NB4 (cell line): ENCODE measurements around the gene GAS6.

Experiments
- DNase-seq: peaks from one replicate; pipeline ENCODE4 v3.0.0; 2010; ENCODE audit warnings: low read depth
- H3K4me3 ChIP-seq: one replicate; pipeline ENCODE4 v1.5.1; 2011; ENCODE audit warnings: mild to moderate bottlenecking, low read depth, low read length, moderate library complexity
- MYC ChIP-seq: IDR thresholded peaks from 2 replicates; pipeline ENCODE4 v1.6.1; 2011; ENCODE audit warnings: low read depth, low read length
- POLR2A ChIP-seq: IDR thresholded peaks from 2 replicates; pipeline ENCODE4 v1.6.1; 2011; ENCODE audit warnings: mild to moderate bottlenecking; ENCODE audit not compliant: insufficient read length; ENCODE audit errors: extremely low read depth
- TF ChIP-seq, protein P1 (sequence below): IDR thresholded peaks from 2 replicates; pipeline ENCODE4 v1.6.1; 2011; ENCODE audit warnings: low read depth, low read length
- TF ChIP-seq, protein P2 (sequence below): IDR thresholded peaks from one replicate; pipeline ENCODE4 v1.5.1; 2012; ENCODE audit warnings: low read depth, low read length

Gene GAS6

DNA sequence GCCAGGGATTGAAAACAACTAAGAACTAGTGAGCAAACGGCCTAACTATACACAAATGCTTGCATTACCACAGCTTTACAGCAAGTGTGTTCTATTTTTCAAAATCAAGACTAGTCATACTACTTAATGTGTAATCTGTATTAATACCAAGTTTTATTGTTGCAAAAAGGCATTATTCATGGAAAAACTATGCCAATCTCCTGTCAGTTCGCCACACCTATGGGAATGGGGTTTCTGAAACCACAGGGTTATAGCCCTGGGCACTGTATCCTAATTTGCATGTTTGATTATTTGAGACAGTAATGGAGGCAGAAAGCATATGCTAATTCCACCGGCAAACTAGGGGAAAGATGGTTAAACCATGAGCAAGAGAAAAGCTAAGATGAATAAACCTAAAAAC, 14.3 kb downstream of the GAS6 start:
- TF ChIP-seq POLR2A (no peak), MYC (no peak)
- TF ChIP-seq, protein P1, sequence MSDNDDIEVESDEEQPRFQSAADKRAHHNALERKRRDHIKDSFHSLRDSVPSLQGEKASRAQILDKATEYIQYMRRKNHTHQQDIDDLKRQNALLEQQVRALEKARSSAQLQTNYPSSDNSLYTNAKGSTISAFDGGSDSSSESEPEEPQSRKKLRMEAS = no peak
- TF ChIP-seq, protein P2, sequence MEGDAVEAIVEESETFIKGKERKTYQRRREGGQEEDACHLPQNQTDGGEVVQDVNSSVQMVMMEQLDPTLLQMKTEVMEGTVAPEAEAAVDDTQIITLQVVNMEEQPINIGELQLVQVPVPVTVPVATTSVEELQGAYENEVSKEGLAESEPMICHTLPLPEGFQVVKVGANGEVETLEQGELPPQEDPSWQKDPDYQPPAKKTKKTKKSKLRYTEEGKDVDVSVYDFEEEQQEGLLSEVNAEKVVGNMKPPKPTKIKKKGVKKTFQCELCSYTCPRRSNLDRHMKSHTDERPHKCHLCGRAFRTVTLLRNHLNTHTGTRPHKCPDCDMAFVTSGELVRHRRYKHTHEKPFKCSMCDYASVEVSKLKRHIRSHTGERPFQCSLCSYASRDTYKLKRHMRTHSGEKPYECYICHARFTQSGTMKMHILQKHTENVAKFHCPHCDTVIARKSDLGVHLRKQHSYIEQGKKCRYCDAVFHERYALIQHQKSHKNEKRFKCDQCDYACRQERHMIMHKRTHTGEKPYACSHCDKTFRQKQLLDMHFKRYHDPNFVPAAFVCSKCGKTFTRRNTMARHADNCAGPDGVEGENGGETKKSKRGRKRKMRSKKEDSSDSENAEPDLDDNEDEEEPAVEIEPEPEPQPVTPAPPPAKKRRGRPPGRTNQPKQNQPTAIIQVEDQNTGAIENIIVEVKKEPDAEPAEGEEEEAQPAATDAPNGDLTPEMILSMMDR = no peak
- H3K4me3 ChIP-seq = no peak overlapping the region
- no peak for DNase-seq

DNA sequence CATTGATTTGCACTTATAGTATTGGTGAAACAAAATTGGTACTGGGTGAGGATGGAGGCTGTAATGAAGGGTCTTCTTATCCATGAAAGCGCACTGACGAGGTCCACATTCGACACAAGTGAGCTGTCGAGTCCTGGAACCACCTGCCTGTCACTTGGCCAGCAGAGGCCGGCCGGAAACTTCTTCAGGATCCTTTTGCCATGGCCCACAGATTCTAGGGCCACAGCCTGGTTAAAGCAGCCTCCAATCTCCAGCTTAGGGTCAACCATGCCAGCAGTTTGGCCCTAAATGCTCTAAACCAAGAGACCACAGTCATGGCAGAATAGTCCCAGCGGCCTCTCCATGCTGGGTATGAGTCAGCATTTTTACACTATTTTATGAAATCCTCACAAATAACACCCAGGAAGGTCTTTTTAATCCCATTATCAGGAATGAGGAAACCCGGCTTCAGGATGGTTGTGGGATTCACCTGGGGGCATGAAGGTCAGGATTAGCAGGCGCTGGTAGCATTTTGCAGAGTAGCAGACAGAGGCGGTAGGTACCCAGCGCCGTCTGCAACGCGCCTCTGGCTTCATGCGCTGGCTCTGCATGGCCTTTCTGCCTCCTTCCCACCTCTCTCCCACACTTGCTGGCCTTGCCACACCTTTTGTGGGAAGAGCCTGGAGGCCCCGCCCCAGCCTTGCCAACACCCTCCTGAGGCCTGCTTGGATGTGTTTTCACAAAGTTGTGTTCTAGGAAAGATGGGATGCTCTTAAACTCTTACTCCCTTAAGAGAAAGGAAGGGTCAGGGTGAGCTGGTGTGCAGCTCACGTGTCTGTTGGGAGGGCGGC, 15.2 kb downstream of the GAS6 start:
- no peak overlapping the region for H3K4me3 ChIP-seq
- DNase-seq = no peak
- TF ChIP-seq MYC = no peak
- TF ChIP-seq, protein P2 = no peak
- no peak for TF ChIP-seq POLR2A
- TF ChIP-seq, protein P1 = no peak

GRCh38 chr13:113848020-113848419, 15.9 kb downstream of the GAS6 start:
- no peak overlapping the region for H3K4me3 ChIP-seq
- TF ChIP-seq MYC (no peak), POLR2A (no peak)
- TF ChIP-seq, protein P2 = no peak
- TF ChIP-seq, protein P1 = no peak
- DNase-seq = no peak

DNA sequence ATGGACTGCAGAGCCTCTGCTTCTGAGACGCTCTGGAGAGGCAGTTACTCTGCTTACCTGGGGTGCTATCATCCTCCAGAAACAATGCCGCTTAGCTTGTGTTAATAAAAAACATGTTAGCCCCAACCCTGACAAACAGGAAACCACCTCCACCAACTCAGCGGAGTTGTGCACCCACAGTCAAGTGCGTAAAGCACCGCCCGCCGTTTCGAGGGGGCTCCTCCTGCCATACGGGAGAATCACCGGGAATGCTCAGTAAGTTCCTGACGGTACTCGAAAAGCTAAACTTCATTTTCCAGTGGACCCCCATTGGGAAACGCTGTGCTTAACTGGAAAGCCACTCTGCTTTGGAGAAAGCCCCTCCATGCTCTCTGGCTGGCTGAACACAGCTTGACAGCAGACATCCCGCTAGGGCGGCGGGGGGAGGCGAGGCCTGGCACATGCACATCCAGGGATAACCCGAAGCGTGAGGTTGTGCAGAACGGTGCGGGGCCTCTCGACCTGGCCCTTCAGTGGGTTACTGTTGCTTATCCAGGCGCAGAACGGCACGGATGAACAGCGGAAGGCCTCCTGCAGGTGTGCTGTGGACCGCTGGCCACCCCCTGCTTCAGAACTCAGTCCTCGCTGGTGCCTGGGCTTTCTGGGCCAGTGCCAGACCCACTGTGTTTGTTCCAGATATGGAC, 17.1 kb downstream of the GAS6 start:
- no peak overlapping the region for H3K4me3 ChIP-seq
- TF ChIP-seq, protein P2 = no peak
- TF ChIP-seq POLR2A (no peak), MYC (no peak)
- TF ChIP-seq, protein P1 = no peak
- no peak for DNase-seq

DNA sequence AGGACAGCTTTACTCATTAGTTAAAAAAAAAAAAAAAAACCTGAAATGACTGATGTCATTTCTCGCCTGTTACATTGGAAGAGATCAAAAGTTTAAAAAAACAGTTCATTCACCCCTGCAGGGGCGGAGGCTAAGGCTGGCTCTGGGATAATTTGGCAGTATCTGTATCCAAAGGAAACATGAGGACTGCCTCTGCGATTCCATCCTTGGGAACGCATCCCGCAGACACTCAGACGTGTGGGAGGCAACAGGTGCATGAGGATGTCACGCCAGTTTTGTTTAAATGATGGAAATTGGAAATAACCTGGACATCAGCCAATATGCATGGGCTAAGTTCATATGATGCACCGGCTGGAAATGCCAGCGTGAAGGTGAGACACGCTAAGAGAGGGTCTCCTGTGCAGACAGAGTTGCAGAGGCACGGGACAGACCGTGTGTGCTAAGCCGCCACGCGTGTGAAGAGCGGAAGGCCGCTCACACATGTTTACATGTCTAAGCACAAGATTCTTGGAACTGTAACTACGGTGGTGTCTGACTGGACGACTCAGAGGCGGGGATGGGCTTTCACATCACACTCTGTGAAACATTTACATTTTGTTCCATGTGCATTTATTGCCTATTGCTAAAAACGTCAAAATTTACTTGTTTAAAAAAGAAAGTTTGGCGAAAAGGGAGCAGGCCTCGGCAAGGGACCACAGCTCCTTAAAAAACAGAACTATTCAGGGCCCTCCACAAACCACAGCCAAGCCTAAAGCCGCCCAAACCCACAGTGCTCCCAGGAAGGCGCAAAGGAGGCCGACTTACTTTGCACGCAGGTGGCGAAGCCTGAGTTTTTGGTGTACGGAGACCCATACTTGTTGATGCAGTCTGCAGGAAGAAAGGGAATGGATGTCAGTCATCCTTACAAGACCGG, 17.9 kb downstream of the GAS6 start:
- DNase-seq = no peak
- no peak overlapping the region for H3K4me3 ChIP-seq
- no peak for TF ChIP-seq POLR2A
- TF ChIP-seq, protein P2 = no peak
- TF ChIP-seq MYC = no peak
- TF ChIP-seq, protein P1 = no peak
